CD4-positive, alpha-beta T cell (primary cell): ENCODE results near the gene IFIT1. TPM values are rescaled to one million over a fixed set of nuclear protein-coding genes. Genes with fewer than 3 reads are reported as not detected.

Experiments used
- ATAC-seq: fragments of 200-7000 bp; cut with Tn5 transposase; one replicate; pipeline ENCODE4 v1.10.0; 2022; ENCODE audit warnings: mild to moderate bottlenecking; ENCODE audit not compliant: poor library complexity
- CTCF ChIA-PET: fragments of 350-600 bp; sonication (Branson Sonifier 250); formaldehyde crosslinking; loops from one replicate; lab custom pipeline; 2021; ENCODE audit warnings: antibody characterized with exemption, inconsistent platforms; lab: Charles Lee
- POLR2A ChIA-PET: fragments of 350-600 bp; sonication (Branson Sonifier 250); formaldehyde crosslinking; loops from one replicate; lab custom pipeline; 2021; ENCODE audit warnings: antibody characterized with exemption, inconsistent platforms; lab: Charles Lee
- DNase-seq, 14 experiments: peaks; one replicate each; pipeline ENCODE4 v3.0.0-alpha.2; 2013 to 2020; ENCODE audit warnings: mixed read lengths in 2 of 14
- H3K27ac ChIP-seq, 2 donors: one replicate each; pipeline versions ENCODE4 v1.5.1 to v1.7.0; 2013; ENCODE audit warnings: low read length in 2 of 2, low read depth in 1 of 2, mild to moderate bottlenecking in 1 of 2
- H3K27me3 ChIP-seq, 2 experiments: 1 replicate in 1 of 2; 2 replicates in 1 of 2; pipeline versions ENCODE4 v1.6.1 to v1.7.0; 2013; ENCODE audit warnings: low read length in 2 of 2, control low read depth in 1 of 2, mild to moderate bottlenecking in 1 of 2, moderate library complexity in 1 of 2; ENCODE audit not compliant: insufficient read depth in 2 of 2, control insufficient read depth in 1 of 2
- H3K36me3 ChIP-seq: one replicate; pipeline ENCODE4 v1.6.1; 2013; ENCODE audit warnings: low read length, control low read depth; ENCODE audit not compliant: insufficient read depth
- H3K4me1 ChIP-seq: one replicate; pipeline ENCODE4 v1.6.1; 2013; ENCODE audit warnings: low read length, control low read depth; ENCODE audit not compliant: insufficient read depth
- H3K4me3 ChIP-seq: one replicate; pipeline ENCODE4 v1.5.1; 2013; ENCODE audit warnings: mild to moderate bottlenecking, low read length, moderate library complexity
- H3K9me3 ChIP-seq, 2 experiments: 1 replicate in 1 of 2; 2 replicates in 1 of 2; pipeline versions ENCODE4 v1.6.1 to v1.7.0; 2013; ENCODE audit warnings: low read length in 2 of 2, mild to moderate bottlenecking in 2 of 2, control low read depth in 1 of 2, moderate library complexity in 1 of 2; ENCODE audit not compliant: control insufficient read depth in 1 of 2, insufficient read depth in 1 of 2
- H3K27ac Mint-ChIP-seq: one replicate; pipeline ENCODE4 v1.8.0; 2020; ENCODE audit warnings: mixed read lengths
- H3K27me3 Mint-ChIP-seq: one replicate; pipeline ENCODE4 v1.8.0; 2021; ENCODE audit warnings: mixed read lengths
- H3K36me3 Mint-ChIP-seq: one replicate; pipeline ENCODE4 v1.8.0; 2021; ENCODE audit warnings: low read depth, mixed read lengths
- H3K4me1 Mint-ChIP-seq: one replicate; pipeline ENCODE4 v1.8.0; 2021; ENCODE audit warnings: low read depth, mixed read lengths
- H3K4me3 Mint-ChIP-seq: one replicate; pipeline ENCODE4 v1.8.0; 2020; ENCODE audit warnings: mild to moderate bottlenecking, mixed read lengths
- H3K9me3 Mint-ChIP-seq: one replicate; pipeline ENCODE4 v1.8.0; 2020; ENCODE audit warnings: mixed read lengths
- intact Hi-C, 2 experiments: fragments of 100-400 bp; cut with DNase I in 1 of 2; cut with micrococcal nuclease in 1 of 2; formaldehyde crosslinking; loops; one replicate each; pipeline versions ENCODE4 v1.15.1 to v1.9.0; 2023 to 2025; cut with DNase I, micrococcal nuclease
- total RNA-seq, 174 experiments: library from RNA in 2 of 174; stranded (reverse) in 2 of 174; gene quantifications; one replicate each; pipeline ENCODE4 v1.2.3 and lab custom pipeline; 2021 to 2026
- TF ChIP-seq, protein P1 (sequence below): fragments of 200-600 bp; IDR thresholded peaks from one replicate; pipeline ENCODE4 v1.8.0; 2022; ENCODE audit warnings: antibody characterized with exemption, mild to moderate bottlenecking

Gene IFIT1
- total RNA-seq, 2 experiments from 2014 or later = 5.1 to 6.2 TPM

DNA sequence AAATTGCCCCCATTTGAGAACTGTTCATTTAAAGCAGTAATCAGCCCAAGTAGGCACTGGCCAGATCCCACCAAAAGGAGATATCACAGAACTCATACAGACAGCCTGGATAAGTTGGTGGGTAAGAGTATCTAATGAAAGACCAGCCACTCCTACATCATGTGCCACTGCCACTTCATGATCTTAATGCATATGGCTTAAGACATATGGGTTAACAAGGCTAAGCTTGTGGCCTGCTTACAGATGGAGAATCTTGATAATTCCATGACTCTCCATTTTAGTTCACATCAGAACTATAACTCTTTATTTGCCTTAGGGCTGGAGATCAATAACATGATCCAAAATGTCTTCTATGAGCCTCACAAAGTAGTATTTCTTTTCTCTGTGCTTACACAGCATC, 21.3 kb upstream of the IFIT1 start:
- TF ChIP-seq, protein P1, sequence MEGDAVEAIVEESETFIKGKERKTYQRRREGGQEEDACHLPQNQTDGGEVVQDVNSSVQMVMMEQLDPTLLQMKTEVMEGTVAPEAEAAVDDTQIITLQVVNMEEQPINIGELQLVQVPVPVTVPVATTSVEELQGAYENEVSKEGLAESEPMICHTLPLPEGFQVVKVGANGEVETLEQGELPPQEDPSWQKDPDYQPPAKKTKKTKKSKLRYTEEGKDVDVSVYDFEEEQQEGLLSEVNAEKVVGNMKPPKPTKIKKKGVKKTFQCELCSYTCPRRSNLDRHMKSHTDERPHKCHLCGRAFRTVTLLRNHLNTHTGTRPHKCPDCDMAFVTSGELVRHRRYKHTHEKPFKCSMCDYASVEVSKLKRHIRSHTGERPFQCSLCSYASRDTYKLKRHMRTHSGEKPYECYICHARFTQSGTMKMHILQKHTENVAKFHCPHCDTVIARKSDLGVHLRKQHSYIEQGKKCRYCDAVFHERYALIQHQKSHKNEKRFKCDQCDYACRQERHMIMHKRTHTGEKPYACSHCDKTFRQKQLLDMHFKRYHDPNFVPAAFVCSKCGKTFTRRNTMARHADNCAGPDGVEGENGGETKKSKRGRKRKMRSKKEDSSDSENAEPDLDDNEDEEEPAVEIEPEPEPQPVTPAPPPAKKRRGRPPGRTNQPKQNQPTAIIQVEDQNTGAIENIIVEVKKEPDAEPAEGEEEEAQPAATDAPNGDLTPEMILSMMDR = no peak
- DNase-seq = no peak
- Histone ChIP-seq H3K27ac (no peak overlapping the region), H3K4me1 (peaks cover 7% of the 10 kb centered on the region), H3K4me3 (no peak overlapping the region), H3K36me3 (no peaks in the 10 kb centered on the region), H3K9me3 (no peaks in the 10 kb centered on the region), H3K27me3 (no peaks in the 10 kb centered on the region)
- Mint-ChIP-seq H3K9me3 (no peaks in the 10 kb centered on the region), H3K4me1 (peaks cover 7% of the 10 kb centered on the region), H3K27ac (no peak overlapping the region), H3K4me3 (no peak overlapping the region), H3K27me3 (no peaks in the 10 kb centered on the region), H3K36me3 (no peaks in the 10 kb centered on the region)
- ChIA-PET POLR2A (no interaction called here), CTCF (no interaction called here)
- intact Hi-C loops = loop anchor here in 1 of 2 experiments (5.0 kb wide), 1 partner anchor 191 kb away; no protein-coding TSS in a partner anchor
- ATAC-seq = no peak

DNA sequence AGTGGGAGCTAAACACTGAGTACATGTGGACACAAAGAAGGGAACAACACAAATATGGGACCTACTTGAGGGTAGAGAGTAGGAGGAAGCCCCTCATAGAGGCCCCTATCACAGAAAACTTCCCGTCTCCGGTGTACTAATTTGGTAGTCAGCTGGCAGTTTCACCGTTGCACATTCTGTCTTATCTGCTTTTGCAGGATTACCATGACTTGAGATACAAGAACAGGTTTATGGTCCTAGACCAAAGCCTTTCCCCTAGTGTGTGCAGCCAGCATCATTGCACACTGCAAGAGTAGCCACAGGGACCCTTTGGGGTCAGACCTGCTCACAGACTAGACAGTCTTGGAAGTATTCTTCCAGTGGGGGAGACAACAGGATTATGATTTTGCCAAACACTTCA, 20.4 kb upstream of the IFIT1 start:
- Mint-ChIP-seq H3K27ac (no peak overlapping the region), H3K36me3 (no peaks in the 10 kb centered on the region), H3K27me3 (no peaks in the 10 kb centered on the region), H3K4me1 (peaks cover 7% of the 10 kb centered on the region), H3K9me3 (no peaks in the 10 kb centered on the region), H3K4me3 (no peak overlapping the region)
- POLR2A ChIA-PET = no interaction called here
- CTCF ChIA-PET = no interaction called here
- Histone ChIP-seq H3K27ac (no peak overlapping the region), H3K27me3 (no peaks in the 10 kb centered on the region), H3K36me3 (no peaks in the 10 kb centered on the region), H3K4me3 (no peak overlapping the region), H3K9me3 (no peaks in the 10 kb centered on the region), H3K4me1 (peaks cover 7% of the 10 kb centered on the region)
- intact Hi-C loops = loop anchor here in 1 of 2 experiments (5.0 kb wide), 1 partner anchor 190 kb away; no protein-coding TSS in a partner anchor
- no peak for DNase-seq
- TF ChIP-seq, protein P1 = no peak
- ATAC-seq = no peak

DNA sequence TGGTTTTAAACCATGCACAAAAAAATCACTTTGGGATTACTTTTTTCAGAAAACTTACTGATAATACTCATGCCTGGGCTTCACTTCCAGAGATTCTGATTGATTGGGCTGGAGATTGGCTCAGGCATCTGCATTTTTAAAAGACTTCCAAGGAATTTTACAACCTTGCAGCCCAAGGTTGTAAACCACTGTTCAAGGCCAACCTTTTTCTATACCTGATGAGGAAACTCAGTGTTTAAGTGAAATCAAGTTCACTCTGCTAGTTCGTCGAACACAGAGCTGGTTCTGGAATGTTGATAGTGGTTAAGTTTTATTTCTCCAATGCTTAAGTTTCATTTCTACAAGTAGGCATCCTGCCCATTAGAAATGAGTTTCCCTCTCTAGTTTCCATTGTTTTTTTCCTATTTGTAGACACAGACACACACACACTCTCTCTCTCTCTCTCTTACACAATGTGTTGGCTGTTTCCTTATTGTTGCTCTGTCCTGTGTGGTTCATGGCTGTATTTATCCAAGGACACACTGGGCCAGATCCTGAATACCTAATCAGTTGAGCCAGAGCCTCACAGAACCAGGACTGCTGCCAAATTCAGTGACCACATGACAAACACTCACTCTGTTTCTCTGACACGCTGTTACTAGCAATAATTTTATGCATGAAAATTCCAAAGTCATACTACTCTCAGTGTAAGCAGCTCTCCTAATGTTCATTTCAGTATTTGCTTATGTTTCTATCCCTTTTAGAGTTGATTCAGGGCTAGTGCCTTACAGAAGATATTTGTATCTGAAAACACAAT, 18.3 kb upstream of the IFIT1 start:
- DNase-seq (no peak), ATAC-seq (no peak)
- Histone ChIP-seq H3K9me3 (no peaks in the 10 kb centered on the region), H3K27ac (no peak overlapping the region), H3K27me3 (no peaks in the 10 kb centered on the region), H3K4me3 (no peak overlapping the region), H3K36me3 (no peaks in the 10 kb centered on the region), H3K4me1 (no peaks in the 10 kb centered on the region)
- TF ChIP-seq, protein P1 = no peak
- Mint-ChIP-seq H3K27me3 (no peaks in the 10 kb centered on the region), H3K27ac (no peak overlapping the region), H3K4me1 (no peaks in the 10 kb centered on the region), H3K9me3 (no peaks in the 10 kb centered on the region), H3K4me3 (no peak overlapping the region), H3K36me3 (no peaks in the 10 kb centered on the region)
- ChIA-PET POLR2A (no interaction called here), CTCF (no interaction called here)
- intact Hi-C loops = loop anchor here in 1 of 2 experiments (5.0 kb wide), 1 partner anchor 188 kb away; no protein-coding TSS in a partner anchor
